HFF-Myc (cell line): Measurements from ENCODE around the gene ULBP2.
A peak's percentile ranks its signal among the peaks of the same experiment; 100 is the strongest.
"Not testable (repeated sequence)": the region's sequence is repeated elsewhere in the genome, so short reads cannot be mapped to it uniquely, and the experiment has no call there.

ENCODE experiments used
- DNase-seq: peaks from one replicate; pipeline ENCODE4 v3.0.0-alpha.2; 2011; ENCODE audit warnings: low read depth; ENCODE audit errors: extremely low read depth
- H3K4me3 ChIP-seq: replicated peaks from 2 replicates; pipeline ENCODE4 v1.5.1; 2011; ENCODE audit warnings: low read depth, mild to moderate bottlenecking, control low read depth, low read length
- CTCF ChIP-seq: IDR thresholded peaks from 2 replicates; pipeline ENCODE4 v1.5.1; 2012; ENCODE audit warnings: mild to moderate bottlenecking, low read depth, low read length, control low read depth; ENCODE audit errors: missing control alignments

ULBP2 gene

GRCh38 chr6:149988550-149989346, 46.9 kb downstream of the ULBP2 start:
- no peak for DNase-seq
- TF ChIP-seq CTCF = no peak
- no peak overlapping the region for H3K4me3 ChIP-seq

DNA sequence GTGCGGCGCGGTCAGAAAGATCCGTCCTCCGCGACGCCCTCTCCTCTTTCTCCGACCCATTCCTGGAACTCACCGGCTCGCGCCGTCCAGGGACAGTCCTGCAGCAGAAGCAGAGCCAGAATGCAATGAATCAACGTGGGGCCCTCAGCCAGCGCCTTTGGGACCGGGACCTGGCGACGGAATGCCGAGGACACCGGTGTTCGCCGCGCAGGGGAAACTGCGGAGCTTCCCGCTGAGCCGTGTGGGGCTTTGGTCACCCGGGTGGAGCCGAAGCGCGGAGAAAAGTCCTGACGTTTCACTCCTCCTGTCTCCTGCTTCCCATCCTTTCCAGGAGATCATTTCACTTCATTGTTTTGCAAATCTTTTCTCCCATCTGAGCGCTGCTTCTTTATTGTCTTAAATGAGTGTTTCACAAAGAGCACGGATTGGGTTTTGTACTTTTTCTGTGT, 48.4 kb downstream of the ULBP2 start:
- no peak for TF ChIP-seq CTCF
- no peak for DNase-seq
- 0 out of 2 replicates have a peak overlapping the region, but pooled peaks have one; percentile 7 for H3K4me3 ChIP-seq

- peak overlapping the region; percentile 7; the same call in 1 of the 2 replicates for H3K4me3 ChIP-seq
- no peak for DNase-seq
- TF ChIP-seq CTCF = no peak
Observed at GRCh38 chr6:149990661-149991471, 49.1 kb downstream of the ULBP2 start.

GRCh38 chr6:149991472-149991795, 49.6 kb downstream of the ULBP2 start:
- not testable (repeated sequence) for DNase-seq

DNA sequence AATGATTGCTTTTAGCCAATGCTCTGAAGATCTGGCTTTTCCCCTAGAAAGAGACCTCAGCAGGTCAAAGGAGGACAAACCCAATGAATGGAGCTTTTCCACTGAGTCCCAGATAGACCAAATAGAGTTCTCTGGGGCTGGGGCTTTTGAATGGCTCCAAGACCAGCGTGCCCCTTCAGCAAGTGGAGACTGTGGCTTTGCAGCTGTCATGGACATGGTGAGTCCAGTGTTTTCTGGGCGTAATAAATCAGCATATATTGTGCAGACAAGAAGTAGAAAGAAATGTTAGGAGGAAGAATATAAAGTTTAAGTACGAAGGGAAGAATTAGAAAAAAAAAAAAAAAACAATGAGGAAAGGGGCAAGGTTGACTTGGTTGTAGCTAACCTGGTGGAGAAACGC, 50.0 kb downstream of the ULBP2 start:
- DNase-seq = no peak
- H3K4me3 ChIP-seq = no peak overlapping the region
- TF ChIP-seq CTCF = no peak

More at GRCh38 chr6:149991472-149991795, 49.6 kb downstream of the ULBP2 start:
- not testable (repeated sequence) for H3K4me3 ChIP-seq

DNA sequence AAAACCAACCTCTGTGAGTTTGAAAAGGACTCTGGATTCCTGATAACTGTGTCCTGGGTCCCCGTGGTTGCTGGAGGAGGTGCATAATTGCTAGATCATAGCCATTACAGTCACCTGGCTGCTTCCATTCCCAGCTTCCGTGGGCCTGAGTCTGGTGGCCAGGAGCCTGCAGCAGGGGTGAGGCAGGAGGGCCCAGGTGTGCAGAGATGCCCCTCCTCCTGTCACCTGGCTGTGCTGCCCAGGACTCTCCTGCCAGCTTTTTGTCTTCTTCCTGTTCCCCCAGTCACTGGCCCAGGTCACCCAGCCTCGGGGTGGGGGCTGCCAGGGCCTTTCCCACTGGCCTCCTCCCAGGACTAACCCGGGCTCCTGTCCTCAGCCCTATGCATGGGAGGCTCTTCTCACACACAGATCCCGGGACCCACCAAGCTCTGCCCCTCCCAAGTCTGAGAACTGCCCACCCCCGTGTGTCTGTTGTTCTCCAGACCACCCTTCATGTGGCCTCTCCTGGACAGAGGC, 53.5 kb downstream of the ULBP2 start:
- TF ChIP-seq CTCF = no peak
- DNase-seq = no peak
- no peak overlapping the region for H3K4me3 ChIP-seq

DNA sequence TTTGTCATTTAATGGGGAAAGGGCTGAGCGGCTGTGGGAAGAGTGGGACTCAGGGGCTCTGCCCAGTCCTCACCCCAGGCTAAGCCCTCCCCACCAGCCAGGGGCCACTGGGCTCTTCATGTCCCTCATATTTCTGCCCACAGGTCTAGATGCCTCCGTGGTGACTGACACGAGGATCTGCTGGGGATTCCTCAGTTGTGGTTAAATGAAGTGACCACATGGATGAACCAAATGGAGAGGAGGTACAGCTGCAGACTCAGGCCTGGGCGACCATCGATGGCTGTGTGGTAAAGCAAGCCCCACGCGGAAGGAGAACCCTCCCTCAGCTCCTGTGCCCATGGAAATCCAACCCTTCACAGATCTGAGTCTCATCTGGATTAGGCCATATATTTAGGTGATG, 54.2 kb downstream of the ULBP2 start:
- no peak overlapping the region for H3K4me3 ChIP-seq
- no peak for TF ChIP-seq CTCF
- no peak for DNase-seq
